H9 (cell line): ENCODE measurements around the gene MSMO1. TPM values are rescaled to one million over a fixed set of nuclear protein-coding genes. Genes with fewer than 3 reads are reported as not detected.
A peak's percentile ranks its signal among the peaks of the same experiment; 100 is the strongest.

Experiments
- DNase-seq: peaks from one replicate; pipeline ENCODE4 v3.0.0-alpha.2; 2017
- H2AFZ ChIP-seq: one replicate; pipeline ENCODE4 v1.6.1; 2013; ENCODE audit warnings: mild to moderate bottlenecking, low read length, control low read depth, moderate library complexity
- H2AK5ac ChIP-seq: 2 replicates; pipeline ENCODE4 v1.6.1; 2013; ENCODE audit warnings: low read length, control low read depth, mixed read lengths; ENCODE audit not compliant: insufficient read length
- H2BK120ac ChIP-seq: one replicate; pipeline ENCODE4 v1.6.1; 2013; ENCODE audit warnings: low read depth, mild to moderate bottlenecking, low read length, control low read depth, inconsistent platforms; ENCODE audit not compliant: poor library complexity, severe bottlenecking
- H2BK12ac ChIP-seq: 2 replicates; pipeline ENCODE4 v1.6.1; 2013; ENCODE audit warnings: low read length, control low read depth, mixed read lengths, low read depth; ENCODE audit not compliant: insufficient read length
- H2BK15ac ChIP-seq: 2 replicates; pipeline ENCODE4 v1.6.1; 2013; ENCODE audit warnings: low read depth, low read length, control low read depth
- H2BK20ac ChIP-seq: one replicate; pipeline ENCODE4 v1.6.1; 2013; ENCODE audit warnings: low read depth, mild to moderate bottlenecking, low read length, control low read depth, inconsistent platforms; ENCODE audit not compliant: poor library complexity, severe bottlenecking
- H2BK5ac ChIP-seq: 2 replicates; pipeline ENCODE4 v1.6.1; 2013; ENCODE audit warnings: low read length, control low read depth, mixed read lengths; ENCODE audit not compliant: insufficient read length
- H3K14ac ChIP-seq: 2 replicates; pipeline ENCODE4 v1.6.1; 2013; ENCODE audit warnings: low read length, control low read depth; ENCODE audit not compliant: insufficient read depth
- H3K18ac ChIP-seq: 2 replicates; pipeline ENCODE4 v1.6.1; 2013; ENCODE audit warnings: low read depth, mild to moderate bottlenecking, mixed read lengths, low read length, control low read depth; ENCODE audit not compliant: insufficient read length
- H3K23ac ChIP-seq: 2 replicates; pipeline ENCODE4 v1.6.1; 2013; ENCODE audit warnings: low read length, control low read depth, mixed read lengths, low read depth; ENCODE audit not compliant: insufficient read length
- H3K23me2 ChIP-seq: 2 replicates; pipeline ENCODE4 v1.6.1; 2013; ENCODE audit warnings: low read depth, mild to moderate bottlenecking, mixed read lengths, low read length, control low read depth; ENCODE audit not compliant: insufficient read length, poor library complexity, severe bottlenecking
- H3K27ac ChIP-seq: 2 replicates; pipeline ENCODE4 v1.5.1; 2013; ENCODE audit warnings: low read length, control low read depth, mixed read lengths, low read depth; ENCODE audit not compliant: insufficient read length
- H3K27me3 ChIP-seq: 2 replicates; pipeline ENCODE4 v1.6.1; 2013; ENCODE audit warnings: low read length, control low read depth, inconsistent platforms; ENCODE audit not compliant: insufficient read depth
- H3K4ac ChIP-seq: 2 replicates; pipeline ENCODE4 v1.6.1; 2013; ENCODE audit warnings: low read depth, mild to moderate bottlenecking, control low read depth, inconsistent platforms, low read length, moderate library complexity
- H3K4me1 ChIP-seq: 2 replicates; pipeline ENCODE4 v1.6.1; 2013; ENCODE audit warnings: low read length, control low read depth, inconsistent platforms; ENCODE audit not compliant: insufficient read depth
- H3K4me2 ChIP-seq: 2 replicates; pipeline ENCODE4 v1.6.1; 2013; ENCODE audit warnings: low read length, control low read depth, mixed read lengths; ENCODE audit not compliant: insufficient read length, insufficient read depth
- H3K56ac ChIP-seq: 2 replicates; pipeline ENCODE4 v1.6.1; 2013; ENCODE audit warnings: low read depth, mild to moderate bottlenecking, mixed read lengths, low read length, control low read depth; ENCODE audit not compliant: insufficient read length
- H3K79me1 ChIP-seq: 2 replicates; pipeline ENCODE4 v1.6.1; 2013; ENCODE audit warnings: low read depth, mild to moderate bottlenecking, moderate library complexity, low read length, control low read depth, inconsistent platforms; ENCODE audit not compliant: insufficient read depth, poor library complexity, severe bottlenecking
- H3K79me2 ChIP-seq: 2 replicates; pipeline ENCODE4 v1.6.1; 2013; ENCODE audit warnings: low read length, control low read depth, inconsistent platforms; ENCODE audit not compliant: insufficient read depth
- H3K9ac ChIP-seq: 2 replicates; pipeline ENCODE4 v1.6.1; 2013; ENCODE audit warnings: low read length, control low read depth, mixed read lengths; ENCODE audit not compliant: insufficient read length; ENCODE audit errors: extremely low read depth
- H3K9me3 ChIP-seq: one replicate; pipeline ENCODE4 v1.6.1; 2013; ENCODE audit warnings: low read depth, low read length, inconsistent platforms; ENCODE audit not compliant: control insufficient read depth
- H3T11ph ChIP-seq: one replicate; pipeline ENCODE4 v1.6.1; 2013; ENCODE audit warnings: mild to moderate bottlenecking, low read length, control low read depth, inconsistent platforms
- H4K20me1 ChIP-seq: one replicate; pipeline ENCODE4 v1.6.1; 2013; ENCODE audit not compliant: control insufficient read depth, insufficient read length, insufficient read depth
- H4K5ac ChIP-seq: 2 replicates; pipeline ENCODE4 v1.6.1; 2013; ENCODE audit warnings: low read depth, mild to moderate bottlenecking, mixed read lengths, low read length, control low read depth; ENCODE audit not compliant: insufficient read length
- H4K8ac ChIP-seq: replicated peaks from 2 replicates; pipeline ENCODE4 v1.6.1; 2013; ENCODE audit warnings: low read length, control low read depth, mixed read lengths, low read depth; ENCODE audit not compliant: insufficient read length
- H4K91ac ChIP-seq: 2 replicates; pipeline ENCODE4 v1.6.1; 2013; ENCODE audit warnings: low read depth, mild to moderate bottlenecking, moderate library complexity, mixed read lengths, low read length, control low read depth; ENCODE audit not compliant: insufficient read length
- H3K27ac Mint-ChIP-seq, 3 experiments: 2 replicates in 2 of 3; 3 replicates in 1 of 3; pipeline ENCODE4 v1.8.0; 2020 to 2021; ENCODE audit warnings: mixed read lengths in 3 of 3, mild to moderate bottlenecking in 1 of 3, moderate library complexity in 1 of 3
- H3K27me3 Mint-ChIP-seq: 2 replicates; pipeline ENCODE4 v1.8.0; 2021; ENCODE audit warnings: low read depth, mild to moderate bottlenecking, moderate library complexity, mixed read lengths
- H3K36me3 Mint-ChIP-seq, 3 experiments: 2 replicates in 2 of 3; 3 replicates in 1 of 3; pipeline ENCODE4 v1.8.0; 2020 to 2021; ENCODE audit warnings: low read depth in 3 of 3, mixed read lengths in 3 of 3; ENCODE audit not compliant: insufficient read depth in 1 of 3
- H3K4me1 Mint-ChIP-seq, 2 experiments: 2 replicates each; pipeline ENCODE4 v1.8.0; 2020; ENCODE audit warnings: mixed read lengths in 2 of 2
- H3K4me3 Mint-ChIP-seq, 2 experiments: 2 replicates in 1 of 2; 3 replicates in 1 of 2; pipeline ENCODE4 v1.8.0; 2020 to 2021; ENCODE audit warnings: mild to moderate bottlenecking in 2 of 2, mixed read lengths in 2 of 2, moderate library complexity in 1 of 2
- H3K9me3 Mint-ChIP-seq, 2 experiments: 2 replicates in 1 of 2; 3 replicates in 1 of 2; pipeline ENCODE4 v1.8.0; 2020; ENCODE audit warnings: mild to moderate bottlenecking in 2 of 2, mixed read lengths in 2 of 2, moderate library complexity in 1 of 2
- CTCF ChIP-seq: fragments of 200-600 bp; sonication (generic); conservative IDR thresholded peaks from 3 replicates; pipeline ENCODE4 v1.8.0; 2021; ENCODE audit warnings: antibody characterized with exemption, mild to moderate bottlenecking
- WGBS: extraction: QIAGEN DNeasy Blood & Tissue Kit; methylation state at CpG from one replicate; pipeline ENCODE4 v1.1.7; 2013; ENCODE audit warnings: missing lambda C conversion rate, low lambda C conversion rate, mixed read lengths; ENCODE audit not compliant: insufficient read length; ENCODE audit errors: extremely low coverage; 5-methylcytosine and 5-hydroxymethylcytosine counted together
- total RNA-seq: library from RNA; stranded (reverse); gene quantifications from 2 replicates; pipeline ENCODE4 v1.2.1, GENCODE V29; 2021

The MSMO1 gene
- total RNA-seq, 1 experiment from 2014 or later, result 79.3 TPM

DNA sequence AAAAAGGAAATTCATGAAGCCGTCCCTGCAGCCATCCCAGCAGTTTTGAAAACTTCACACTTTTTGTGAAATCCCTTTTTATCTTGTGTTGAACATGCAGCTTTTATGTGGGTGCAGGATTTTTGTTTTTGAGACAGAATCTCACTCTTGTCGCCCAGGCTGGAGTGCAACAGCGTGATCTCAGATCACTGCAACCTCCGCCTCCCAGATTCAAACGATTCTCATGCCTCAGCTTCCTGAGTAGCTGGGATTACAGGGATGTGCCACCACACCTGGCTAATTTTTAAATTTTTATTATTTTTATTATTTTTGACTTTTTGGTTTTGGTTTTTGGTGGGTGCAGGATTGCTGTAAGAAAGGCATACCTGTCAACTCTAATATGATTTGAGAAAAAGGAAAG is 8.0 kb upstream of the MSMO1 start:
- no peaks in the 10 kb centered on the region for H3K27me3 Mint-ChIP-seq
- no peak overlapping the region for H3K4me3 Mint-ChIP-seq
- H3K4me1 ChIP-seq, result no peaks in the 10 kb centered on the region; the same call in 1 of the 2 replicates
- no peak overlapping the region for H3T11ph ChIP-seq
- no peak overlapping the region for H3K4me2 ChIP-seq
- H3K23ac ChIP-seq, result no peak overlapping the region
- no peak overlapping the region for H3K56ac ChIP-seq
- no peaks in the 10 kb centered on the region for H4K20me1 ChIP-seq
- H4K5ac ChIP-seq, result no peak overlapping the region
- H3K27ac Mint-ChIP-seq, result peak overlapping the region in 1 of 3 experiments; percentile 34; a peak in 1 of 7 replicates
- H2AK5ac ChIP-seq, result no peak overlapping the region
- no peak overlapping the region for H2BK5ac ChIP-seq
- no peaks in the 10 kb centered on the region for H3K79me1 ChIP-seq
- no peak overlapping the region for H3K9ac ChIP-seq
- no peak overlapping the region for H2BK120ac ChIP-seq
- no peak overlapping the region for H2BK15ac ChIP-seq
- H3K4ac ChIP-seq, result no peak overlapping the region
- H2AFZ ChIP-seq, result no peak overlapping the region
- no peak overlapping the region for H3K14ac ChIP-seq
- no peak overlapping the region for H2BK12ac ChIP-seq
- H3K9me3 ChIP-seq, result no peaks in the 10 kb centered on the region
- TF ChIP-seq CTCF, result no peak
- H3K27ac ChIP-seq, result no peak overlapping the region
- no peak overlapping the region for H3K18ac ChIP-seq
- H3K79me2 ChIP-seq, result no peaks in the 10 kb centered on the region
- no CpG with 5 or more reads among the region's 5 CpGs for WGBS
- no peak for DNase-seq
- H3K4me1 Mint-ChIP-seq, result peaks cover 3 to 6% of the 10 kb centered on the region in 2 experiments; a peak in 3 of 4 replicates
- no peak overlapping the region for H2BK20ac ChIP-seq
- H3K27me3 ChIP-seq, result no peaks in the 10 kb centered on the region
- H4K91ac ChIP-seq, result no peak overlapping the region
- no peaks in the 10 kb centered on the region for H3K23me2 ChIP-seq
- no peaks in the 10 kb centered on the region; a peak in 1 of 5 replicates for H3K9me3 Mint-ChIP-seq
- no peak overlapping the region for H4K8ac ChIP-seq
- no peaks in the 10 kb centered on the region for H3K36me3 Mint-ChIP-seq
